HG03469 (cell line): ENCODE measurements around the gene PLBD2.

Source experiments
- ATAC-seq: cut with Tn5 transposase; IDR thresholded peaks from one replicate; pipeline ENCODE4 v1.9.1; 2021; ENCODE audit warnings: mild to moderate bottlenecking, moderate library complexity, moderate number of reproducible peaks; ENCODE audit not compliant: unreplicated experiment

Gene PLBD2

GRCh38 chr12:113392988-113393579, 34.7 kb downstream of the PLBD2 start:
- no peak for ATAC-seq

DNA sequence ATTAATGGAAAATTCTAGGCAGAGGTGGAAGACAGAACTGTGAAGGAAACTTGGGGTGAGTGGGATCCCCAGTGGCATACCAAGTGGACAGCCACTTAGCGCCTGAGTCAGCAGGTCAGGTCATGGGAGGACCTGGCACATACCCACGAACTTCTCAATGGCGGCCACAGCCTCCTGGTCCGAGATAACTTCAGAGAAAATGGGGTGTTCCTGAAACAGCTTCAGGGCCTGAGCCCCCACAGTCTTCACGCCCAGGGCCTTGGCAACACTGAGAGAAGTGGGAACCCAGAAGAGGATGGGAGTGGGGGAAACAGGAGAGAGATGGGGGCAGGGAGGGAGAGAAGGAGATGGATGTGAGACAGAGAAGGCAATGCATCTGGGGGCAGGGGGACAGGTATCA, 35.4 kb downstream of the PLBD2 start:
- ATAC-seq = no peak

DNA sequence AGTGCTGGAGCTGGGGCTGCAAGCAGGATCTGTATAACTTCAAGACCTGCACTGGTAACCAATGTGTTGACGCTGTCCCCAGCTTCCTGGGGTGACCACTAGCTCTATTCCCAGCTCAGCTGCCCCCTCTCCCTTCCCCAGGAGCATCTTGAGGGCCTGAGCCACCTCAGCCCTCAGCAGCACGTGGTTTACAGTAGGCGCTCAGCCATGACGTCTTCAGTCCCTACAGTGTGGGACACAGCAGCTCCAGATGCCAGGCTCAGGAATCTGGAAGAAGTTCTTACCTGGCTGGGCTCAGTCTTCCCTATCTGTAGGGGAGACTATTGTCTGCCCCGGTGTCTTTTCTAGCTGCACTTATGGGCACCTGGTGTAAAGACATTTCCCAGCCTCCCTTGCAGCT, 36.7 kb downstream of the PLBD2 start:
- ATAC-seq = no peak

GRCh38 chr12:113396200-113396599, 37.8 kb downstream of the PLBD2 start:
- no peak for ATAC-seq

- no peak for ATAC-seq
These were observed 38.6 kb downstream of the PLBD2 start for GRCh38 chr12:113396828-113397496.

- no peak for ATAC-seq
These were observed 39.3 kb downstream of the PLBD2 start for GRCh38 chr12:113397497-113398197.

GRCh38 chr12:113398346-113399290, 40.2 kb downstream of the PLBD2 start:
- ATAC-seq = no peak

GRCh38 chr12:113399490-113399889, 41.1 kb downstream of the PLBD2 start:
- ATAC-seq = no peak

- no peak for ATAC-seq
These were observed 42.0 kb downstream of the PLBD2 start for GRCh38 chr12:113400362-113400761.

GRCh38 chr12:113401066-113402000, 42.9 kb downstream of the PLBD2 start:
- ATAC-seq = no peak

DNA sequence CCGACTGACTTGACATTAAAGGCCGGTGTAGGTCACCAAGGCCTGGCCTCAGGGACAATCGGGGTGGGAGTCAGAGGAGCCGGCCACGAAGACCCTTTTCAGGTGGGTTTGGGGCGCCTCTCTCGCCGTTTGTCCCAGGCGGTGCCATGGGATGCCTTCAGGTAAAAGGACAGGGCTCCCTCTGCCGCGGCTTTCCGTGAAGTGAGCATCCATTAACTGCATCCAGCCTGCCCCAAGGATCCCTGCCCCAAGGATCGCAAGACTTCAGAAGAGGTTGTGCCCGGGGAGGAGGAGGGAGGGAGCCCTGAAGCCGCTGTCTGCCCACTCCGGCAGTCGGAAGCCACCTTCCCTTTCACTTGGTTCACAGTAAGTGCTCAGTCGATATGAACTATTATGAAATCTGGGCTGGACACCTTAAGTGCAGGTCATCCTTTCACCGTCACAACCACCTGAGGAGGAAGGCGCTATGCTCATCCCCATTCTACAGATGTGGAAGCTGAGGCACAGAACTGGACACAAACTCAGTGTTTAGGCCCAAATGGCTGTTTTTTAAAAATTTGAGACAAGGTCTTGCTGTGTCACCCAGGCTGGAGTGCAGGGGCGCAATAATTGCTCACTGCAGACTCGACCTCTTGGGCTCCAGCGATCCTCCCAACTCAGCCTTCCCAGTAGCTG, 44.3 kb downstream of the PLBD2 start:
- no peak for ATAC-seq

- ATAC-seq = no peak
These were observed 45.3 kb downstream of the PLBD2 start, which contains the start of gene SDS for GRCh38 chr12:113403435-113404415. TSS of gene SDS (minus strand) at chr12:113403887. CDS start at chr12:113399708, 4,179 bp downstream.

DNA sequence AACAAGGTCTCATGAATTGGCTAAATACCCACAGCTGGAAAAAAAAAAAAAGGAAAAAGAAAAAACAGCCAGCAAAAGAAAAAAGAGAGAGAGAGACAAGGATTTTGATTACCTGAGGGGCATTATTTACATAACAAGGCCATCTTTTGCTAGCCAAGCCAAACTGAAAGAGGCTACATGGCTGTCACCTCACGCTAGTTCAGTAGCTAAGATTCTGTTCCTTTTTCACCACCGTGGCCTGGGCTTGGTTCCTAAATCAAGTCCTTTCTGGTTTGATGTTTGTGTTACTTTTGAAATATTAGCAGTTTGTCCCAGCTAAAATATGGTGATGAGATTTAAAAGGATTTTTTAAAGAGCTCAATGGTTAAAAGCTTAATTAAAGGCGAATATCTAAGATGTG, 47.3 kb downstream of the PLBD2 start:
- no peak for ATAC-seq

DNA sequence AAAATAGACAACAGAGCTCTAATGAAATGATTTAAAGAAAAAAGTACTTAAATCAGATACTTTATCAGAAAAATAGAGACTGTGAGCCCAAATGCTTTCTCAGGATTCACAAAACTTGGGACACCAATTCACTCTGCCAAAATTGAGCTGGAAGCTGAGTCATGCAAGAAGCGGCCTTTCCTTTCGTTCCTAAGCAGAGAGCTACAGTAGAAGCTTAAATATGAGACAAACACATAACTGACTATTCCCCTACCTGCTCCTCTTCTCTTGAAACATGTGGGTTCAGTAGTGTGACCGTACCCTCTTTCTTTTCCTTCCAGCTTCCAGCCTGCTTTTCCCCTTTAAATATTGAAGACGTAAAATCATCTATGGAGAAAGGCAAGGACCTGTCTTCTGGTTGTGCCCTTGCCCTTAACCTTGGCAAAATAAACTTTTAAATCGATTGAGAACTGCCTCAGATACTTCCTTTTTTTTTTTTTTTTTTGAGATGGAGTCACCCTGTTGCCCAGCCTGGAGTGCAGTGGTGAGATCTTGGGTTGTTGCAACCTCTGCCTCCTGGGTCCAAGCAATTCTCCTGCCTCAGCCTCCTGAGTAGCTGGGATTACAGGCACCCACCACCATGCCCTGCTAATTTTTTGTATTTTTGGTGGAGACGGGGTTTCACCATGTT, 49.7 kb downstream of the PLBD2 start:
- no peak for ATAC-seq

DNA sequence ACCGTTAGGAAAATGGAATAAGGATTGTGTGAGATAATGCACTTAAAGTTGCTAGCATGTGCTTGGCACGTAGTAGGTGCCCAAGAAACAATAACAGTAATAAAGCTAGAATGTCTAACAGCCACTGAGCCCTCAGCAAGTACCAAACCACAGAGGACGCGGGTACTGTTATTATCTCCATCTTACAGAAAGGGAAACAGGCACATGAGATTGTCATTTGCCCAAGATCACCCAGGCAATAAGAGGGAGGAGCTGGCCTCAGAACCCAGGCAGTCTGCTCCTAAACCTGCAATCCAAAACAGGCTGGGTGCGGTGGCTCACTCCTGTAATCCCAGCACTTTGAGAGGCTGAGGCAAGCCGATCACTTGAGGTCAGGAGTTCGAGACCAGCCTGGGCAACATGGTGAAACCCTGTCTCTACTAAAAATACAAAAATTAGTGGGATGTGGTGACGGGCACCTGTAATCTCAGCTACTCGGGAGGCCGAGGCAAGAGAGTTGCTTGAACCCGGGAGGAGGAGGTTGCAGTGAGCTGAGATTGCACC, 50.4 kb downstream of the PLBD2 start:
- no peak for ATAC-seq

- ATAC-seq = no peak
These were observed 51.2 kb downstream of the PLBD2 start for GRCh38 chr12:113409462-113410124.

GRCh38 chr12:113413488-113413939, 55.1 kb downstream of the PLBD2 start:
- ATAC-seq = no peak
